Right hindlimb (tissue), 1 donor: Measurements from ENCODE around the gene TMEM139.

Source experiments
- DNase-seq: peaks from one replicate; pipeline ENCODE4 v3.0.0-alpha.2; 2018

The TMEM139 gene

GRCh38 chr7:143329471-143330170 is 44.9 kb downstream of the TMEM139 start:
- no peak for DNase-seq

- no peak for DNase-seq
These were observed 46.5 kb downstream of the TMEM139 start for GRCh38 chr7:143331179-143331801.

DNA sequence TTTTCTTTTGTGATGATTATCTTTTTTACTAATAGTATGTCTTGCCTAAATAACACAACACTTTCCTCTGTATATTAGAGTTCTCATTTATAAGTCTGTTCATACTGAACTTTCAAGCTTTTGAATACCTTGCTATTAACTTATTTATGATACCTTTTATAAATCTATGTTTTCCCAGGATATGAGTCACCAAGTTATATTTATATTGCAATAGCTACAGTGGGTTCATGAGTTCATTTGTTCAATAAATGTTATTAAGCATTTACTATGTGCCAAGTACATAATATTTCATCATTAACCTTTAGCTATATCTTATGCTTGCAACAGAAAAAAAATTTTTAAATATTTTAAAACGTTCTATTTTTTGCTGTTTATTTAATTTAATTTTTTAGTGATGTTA is 49.5 kb downstream of the TMEM139 start:
- DNase-seq, result no peak

DNA sequence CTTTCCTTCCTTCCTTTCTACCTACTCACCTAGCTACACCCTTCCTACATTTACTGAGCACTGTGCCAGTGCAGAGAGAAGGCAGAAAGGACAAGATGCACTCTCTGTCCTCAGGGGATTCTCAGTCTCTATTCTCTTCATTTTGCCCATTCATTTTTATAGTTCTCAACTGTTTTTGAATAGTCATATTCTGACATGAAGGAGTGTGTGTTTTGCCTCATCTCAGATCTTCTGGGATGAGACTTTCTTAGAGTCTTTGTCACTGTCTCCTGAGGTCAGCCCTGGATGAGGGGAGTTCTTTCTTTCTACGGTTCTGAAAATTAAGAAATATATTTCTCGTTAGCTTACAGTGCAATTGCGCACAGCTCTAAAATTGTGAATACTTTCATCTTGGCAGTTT is 52.5 kb downstream of the TMEM139 start:
- DNase-seq, result no peak
